ENCODE results near the gene TXN2.

The TXN2 gene

DNA sequence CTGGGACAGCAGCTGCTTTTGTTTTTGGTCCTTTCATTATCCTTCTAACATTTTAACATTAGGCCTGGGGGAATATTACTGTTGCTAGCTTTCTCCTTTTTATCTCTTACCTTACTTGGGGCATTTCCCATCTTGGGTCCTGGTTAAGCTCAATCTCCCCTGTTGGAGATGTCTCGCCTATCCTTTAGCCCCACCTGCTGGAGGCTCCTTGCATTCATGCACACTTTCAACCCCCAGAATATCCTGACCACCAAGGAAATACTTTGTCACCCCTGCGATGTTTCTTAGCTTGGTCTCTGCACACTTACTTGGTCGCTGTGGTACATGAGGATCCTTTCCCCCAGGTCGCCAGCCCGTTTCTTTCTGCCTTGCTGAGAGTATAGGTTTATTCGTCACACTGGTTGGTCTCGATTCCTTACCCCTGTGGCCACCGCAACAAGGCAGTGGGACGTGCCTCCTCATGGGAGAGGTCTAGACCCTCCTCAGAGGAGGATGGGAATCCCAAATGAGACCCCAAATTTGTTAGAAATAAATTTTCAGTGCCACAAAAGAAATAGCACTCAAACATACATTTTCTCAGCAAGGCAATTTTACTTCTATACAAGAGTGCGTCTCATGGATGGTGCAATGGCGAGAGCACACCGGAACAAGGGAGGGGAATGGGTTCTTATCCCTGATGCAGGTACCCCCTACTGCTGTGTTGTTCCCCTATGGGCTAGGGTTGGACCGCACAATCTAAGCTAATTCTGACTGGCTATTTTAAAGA lies 5.4 kb upstream of the TXN2 start:
- DNase-seq (ENCODE audit: low read depth in 2 of 2): no peak

DNA sequence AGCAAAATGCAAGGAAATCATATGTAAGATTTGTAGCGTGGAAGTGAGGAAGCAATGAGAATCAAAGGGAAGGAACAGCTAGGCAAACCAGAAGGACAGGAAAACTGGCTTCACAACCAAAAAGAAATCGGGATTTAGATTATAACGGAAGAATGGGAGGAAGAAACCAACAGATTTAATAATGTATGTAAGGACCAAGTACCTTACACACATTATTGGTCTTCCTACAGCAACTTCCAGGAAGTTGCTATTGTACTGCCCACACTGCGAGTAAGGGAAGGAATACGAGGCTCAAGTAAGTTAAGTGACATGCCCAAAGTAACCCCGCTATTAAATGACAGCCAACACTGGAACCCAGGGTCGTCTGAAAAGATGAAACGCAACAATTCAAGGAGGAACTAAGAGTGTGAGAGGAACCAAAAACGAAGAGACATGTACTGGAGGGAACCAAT lies 473 bp downstream of the TXN2 start:
- no peak for DNase-seq (ENCODE audit: low read depth in 2 of 2)

DNA sequence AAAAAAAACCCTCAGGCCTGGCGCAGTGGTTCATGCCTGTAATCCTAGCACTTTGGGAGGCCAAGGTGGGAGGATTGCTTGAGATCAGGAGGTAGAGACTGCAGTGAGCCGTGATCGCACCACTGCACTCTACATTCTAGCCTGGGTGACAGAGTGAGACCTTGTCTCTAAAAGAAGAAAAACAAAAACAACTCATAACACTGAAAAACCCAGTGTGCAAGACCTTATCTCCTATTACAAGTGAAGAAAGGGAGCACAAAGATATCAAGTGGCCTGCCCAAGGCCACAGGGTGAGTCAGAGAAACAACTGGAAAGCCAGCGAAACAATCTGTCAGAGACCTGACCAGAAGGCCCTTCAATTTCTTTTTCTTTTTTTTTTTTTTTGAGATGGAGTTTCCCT lies 2.5 kb downstream of the TXN2 start:
- DNase-seq (ENCODE audit: low read depth in 2 of 2): no peak

DNA sequence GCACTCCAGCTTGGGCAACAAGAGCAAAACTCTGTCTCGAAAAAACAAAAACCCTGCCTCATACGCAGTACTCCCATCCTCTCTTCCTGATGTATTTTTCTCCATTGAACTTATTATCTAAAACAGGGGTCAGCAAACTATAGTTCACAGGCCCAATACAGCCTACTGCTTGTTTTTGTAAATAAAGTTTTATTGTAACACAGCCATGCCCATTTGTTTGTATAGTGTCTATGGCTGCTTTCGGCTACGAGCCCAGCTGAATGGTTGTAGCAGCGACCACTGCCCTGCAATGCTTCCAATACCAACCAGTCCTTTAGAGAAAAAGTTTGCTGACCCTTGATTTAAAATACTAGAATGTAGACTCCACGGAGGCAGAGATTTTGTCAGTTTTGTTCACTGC lies 6.1 kb downstream of the TXN2 start:
- DNase-seq (ENCODE audit: low read depth in 2 of 2): no peak

DNA sequence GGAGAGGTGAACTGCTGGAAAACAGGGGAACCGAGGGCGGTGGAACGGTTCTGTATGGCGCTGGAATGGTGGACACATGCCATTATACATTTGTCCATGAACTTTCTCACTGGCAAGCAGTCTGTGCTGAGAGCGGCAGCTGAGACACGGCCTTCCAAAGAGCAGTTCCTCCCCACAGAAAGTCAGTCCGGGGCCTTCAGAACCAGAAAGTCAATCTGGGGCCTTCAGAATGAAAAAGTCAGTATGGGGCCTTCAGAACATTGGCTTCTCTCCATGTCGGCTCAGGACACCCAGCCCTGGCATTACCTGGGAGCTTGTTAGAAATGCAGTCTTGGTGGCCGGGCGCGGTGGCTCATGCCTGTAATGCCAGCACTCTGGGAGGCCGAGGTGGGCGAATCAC lies 8.8 kb downstream of the TXN2 start:
- DNase-seq (ENCODE audit: low read depth in 2 of 2): no peak

DNA sequence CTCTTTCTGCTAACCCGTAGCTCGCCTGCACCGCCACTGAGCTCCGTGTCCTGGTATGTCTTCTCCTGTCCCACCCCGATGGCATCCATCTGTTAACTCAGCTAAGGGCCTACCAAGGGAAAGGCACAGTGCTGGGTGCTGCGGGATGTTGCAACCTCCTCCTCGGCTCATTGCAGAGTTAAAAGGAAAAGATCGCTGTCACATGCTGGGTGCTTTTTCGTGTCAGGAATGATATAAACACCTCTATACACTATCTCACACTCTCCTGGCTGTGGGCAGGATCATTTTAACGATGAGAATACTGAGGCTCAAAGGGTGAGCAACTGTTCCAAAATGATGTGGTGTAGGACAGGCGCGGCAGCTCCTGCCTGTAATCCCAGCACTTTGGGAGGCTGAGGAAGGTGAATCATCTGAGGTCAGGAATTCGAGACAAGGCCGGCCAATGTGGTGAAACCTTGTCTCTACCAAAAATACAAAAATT lies 10.1 kb downstream of the TXN2 start:
- DNase-seq (ENCODE audit: low read depth in 2 of 2): no peak

DNA sequence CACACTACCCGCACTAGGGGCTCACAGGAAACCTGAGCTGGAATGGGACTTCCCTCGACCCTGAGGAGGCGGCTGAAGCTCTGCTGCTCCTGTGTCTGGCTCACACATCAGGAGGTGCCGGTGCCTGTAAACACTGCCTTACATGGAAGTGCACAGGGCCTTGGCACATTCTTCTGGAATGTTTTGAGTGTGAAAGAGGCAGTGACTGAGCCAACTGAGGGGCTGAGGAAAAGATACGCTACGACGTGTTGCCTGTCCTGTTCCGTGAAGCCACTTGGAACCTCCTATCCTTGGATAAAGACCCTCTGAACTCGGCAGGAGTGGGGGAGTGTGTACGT lies 10.5 kb downstream of the TXN2 start:
- no peak for DNase-seq (ENCODE audit: low read depth in 2 of 2)

DNA sequence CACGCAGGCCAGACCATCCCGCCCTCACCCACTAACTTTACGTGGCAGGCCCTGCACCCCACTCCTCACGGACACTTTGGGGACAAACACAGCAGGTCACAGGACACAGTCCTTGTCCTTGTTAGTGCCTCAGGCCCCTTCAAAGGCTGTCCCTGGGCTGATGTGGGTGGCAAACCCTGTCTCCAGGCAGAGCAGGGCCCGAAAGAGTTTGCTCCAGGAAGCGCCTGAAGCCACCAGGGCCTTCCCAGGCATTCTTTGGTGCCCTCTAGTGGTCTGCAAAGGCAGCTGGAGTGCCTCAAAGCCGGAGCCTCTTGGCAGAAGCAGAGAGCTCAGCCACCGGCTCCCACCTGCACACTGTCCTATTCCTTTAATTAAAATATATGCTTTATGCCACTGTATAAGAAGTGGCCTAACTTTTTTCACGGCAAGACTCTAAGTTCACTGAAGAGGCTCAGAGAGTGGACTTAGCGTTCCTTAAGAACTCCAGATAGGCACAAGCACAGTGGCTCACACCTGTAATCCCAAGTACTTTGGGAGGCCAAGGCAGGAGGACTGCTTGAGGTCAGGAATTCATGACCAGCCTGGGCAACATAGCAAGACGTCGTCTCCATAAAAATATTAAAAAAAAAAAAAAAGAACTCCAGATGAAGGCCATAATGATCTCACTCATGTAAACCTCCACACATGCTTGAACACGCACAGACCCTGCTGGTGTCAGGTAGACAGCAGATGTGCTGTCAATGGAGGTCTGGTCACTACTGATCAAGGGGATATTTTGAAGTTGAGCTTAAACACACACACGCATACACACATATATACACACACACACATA lies 11.1 kb downstream of the TXN2 start:
- DNase-seq (ENCODE audit: low read depth in 2 of 2): peak; percentile 71

DNA sequence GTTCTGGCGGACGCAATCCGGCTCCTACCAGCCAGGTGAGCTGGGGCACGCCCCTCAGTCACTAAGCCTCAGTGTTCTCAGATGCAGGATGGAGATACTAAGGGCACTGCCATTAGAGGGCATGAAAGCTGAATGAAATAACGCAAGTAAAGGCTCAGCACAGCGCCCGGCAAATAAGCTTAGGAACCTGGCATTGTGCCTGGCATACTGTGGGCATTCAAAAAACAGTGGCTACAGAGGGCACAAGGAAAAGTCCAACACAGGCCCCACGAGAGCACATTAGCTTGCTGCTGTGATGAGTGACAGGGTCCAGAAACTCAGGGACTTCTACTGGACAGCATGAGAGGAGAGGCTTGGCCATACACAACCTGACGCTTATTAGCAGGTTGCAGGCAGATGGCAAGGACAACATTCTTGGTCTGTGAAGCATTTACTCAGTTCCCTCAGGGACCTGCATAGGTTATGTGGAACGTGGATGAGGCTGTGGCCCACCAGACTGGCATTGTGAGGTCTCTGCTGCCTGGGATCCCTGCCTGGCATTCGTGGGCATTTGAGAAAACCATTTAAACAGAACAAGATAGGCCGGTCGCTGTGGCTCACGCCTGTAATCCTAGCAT lies 12.2 kb downstream of the TXN2 start:
- no peak for DNase-seq (ENCODE audit: low read depth in 2 of 2)

DNA sequence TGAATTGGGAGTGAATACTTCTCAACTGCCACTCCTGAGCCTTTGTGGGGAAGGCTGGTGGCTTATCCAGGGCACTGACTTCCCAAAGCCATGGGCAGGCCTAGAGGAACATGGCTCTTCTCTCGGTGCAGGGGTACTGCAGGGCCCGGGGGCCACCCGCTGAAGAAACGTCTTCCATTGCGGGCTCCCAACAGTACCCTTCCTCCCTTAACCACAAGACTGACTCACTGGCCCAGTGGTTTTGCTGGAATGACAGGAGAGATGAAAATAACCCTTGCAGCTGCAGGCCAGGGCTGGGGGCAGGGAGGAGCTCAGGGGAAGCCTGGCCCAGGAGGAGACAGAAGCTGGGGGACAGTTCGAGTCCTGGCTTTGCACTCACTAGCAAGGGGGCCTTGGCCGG lies 13.5 kb downstream of the TXN2 start:
- DNase-seq (ENCODE audit: low read depth in 2 of 2): peak; percentile 94

DNA sequence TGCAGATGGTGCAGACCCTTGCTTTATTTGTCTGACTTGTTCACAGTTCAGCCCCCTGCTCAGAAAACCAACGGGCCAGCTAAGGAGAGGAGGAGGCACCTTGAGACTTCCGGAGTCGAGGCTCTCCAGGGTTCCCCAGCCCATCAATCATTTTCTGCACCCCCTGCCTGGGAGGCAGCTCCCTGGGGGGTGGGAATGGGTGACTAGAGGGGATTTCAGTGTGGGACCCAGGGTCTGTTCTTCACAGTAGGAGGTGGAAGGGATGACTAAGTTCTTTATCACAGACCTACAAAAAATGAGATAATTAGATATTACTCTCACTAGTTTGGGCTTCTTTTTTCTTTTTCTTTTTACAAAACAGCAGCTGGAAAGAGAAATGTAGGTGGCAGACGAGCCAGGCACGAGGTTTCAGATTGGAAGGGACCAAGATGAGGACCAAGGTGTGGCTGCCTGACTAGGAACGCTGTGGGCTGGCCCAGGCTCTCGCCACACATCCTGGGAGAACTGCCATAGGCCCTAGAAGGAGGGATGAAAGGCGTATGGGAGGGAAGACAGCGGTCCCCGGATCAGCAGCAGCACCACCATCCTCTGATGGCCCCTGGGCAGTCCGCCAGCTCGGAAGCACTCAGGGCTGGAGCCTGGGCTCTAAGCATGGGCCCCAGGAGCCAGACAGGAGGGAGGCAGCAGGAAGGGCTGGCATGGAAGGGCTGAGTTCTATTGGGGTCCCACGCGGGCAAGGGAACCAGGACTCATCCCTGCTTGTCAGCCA lies 14.2 kb downstream of the TXN2 start:
- peak in 1 of 2 experiments; percentile 56 for DNase-seq (ENCODE audit: low read depth in 2 of 2)

DNA sequence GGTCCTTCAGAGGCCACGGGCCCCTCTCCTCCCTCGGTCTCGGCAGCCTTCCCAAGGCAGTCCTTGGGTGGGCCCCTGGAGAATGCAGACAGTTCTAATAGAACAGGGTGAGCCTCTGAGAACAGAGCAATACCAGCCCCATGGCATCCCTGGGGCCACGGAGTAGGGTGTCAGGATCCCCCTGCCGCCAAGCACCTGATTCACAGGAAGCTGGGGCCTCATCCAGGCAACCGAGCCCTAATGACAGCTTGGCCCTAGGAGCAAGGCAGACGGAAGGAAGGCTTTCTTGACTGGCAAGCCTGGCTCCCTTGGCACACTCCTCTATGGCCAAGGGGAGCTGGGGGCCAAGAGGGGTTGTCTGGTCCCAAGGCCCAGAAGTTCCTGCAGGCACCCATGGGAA lies 15.2 kb downstream of the TXN2 start:
- no peak for DNase-seq (ENCODE audit: low read depth in 2 of 2)

DNA sequence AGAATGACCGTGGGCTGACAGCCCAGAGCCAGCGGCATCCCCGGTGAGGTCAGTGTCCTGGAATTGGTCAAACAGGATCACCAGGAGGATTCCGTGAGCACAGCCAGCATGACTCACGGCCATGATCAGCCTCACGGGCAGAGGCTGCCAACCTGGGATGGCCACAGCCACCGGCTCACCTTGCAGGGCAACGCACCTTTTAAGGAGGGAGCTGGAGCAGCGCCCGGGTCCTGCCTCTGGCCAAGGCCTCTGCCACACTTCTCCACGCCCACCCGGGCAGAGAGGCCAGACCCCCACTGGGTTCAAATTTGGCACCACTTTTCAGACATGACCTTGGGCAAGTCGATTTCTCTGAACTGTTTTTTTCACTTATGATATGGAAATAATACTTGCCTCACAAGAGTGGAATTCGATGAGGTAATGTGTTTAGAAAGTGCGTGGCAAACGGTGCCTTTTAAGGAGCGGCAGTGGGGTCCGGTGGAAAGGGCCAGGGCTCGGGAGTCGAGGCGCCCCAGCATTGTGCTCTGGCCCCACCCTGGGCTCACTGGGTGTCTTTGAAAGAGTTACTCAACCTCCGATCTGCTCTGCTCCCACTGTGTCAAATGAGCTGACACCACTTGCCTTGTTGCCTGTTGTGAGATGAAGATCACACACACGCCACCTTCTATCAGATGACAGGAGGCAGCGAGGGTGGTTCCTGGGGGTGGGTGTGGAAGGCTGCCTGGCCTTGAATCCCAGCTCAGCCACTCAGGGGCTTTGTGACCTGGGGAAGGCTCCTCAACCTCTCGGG lies 16.0 kb downstream of the TXN2 start:
- DNase-seq (ENCODE audit: low read depth in 2 of 2): peak; percentile 73 to 74

DNA sequence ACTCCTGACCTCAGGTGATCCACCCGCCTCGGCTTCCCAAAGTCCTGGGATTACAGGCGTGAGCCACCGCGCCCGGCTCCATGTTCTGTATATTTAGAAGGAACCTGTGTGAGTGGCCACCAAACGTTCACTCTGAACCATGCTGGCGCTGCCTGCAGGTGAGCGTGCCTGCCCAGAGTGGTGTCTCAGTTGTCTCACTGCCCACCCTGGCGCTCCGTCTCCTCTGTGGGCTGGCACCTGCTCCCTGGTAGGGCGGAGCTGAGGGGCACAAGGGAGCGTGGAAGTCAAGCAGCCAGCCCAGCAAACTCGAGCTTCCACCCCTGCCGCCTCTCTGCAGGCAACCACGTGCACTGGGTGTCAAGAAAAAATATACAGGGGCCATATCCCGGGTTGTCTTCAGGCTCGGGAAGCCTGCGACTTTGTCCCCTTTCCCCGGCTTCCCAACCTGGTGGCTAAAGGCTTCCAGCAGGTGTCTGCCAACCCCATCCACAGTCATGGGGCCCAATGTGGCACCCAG lies 16.7 kb downstream of the TXN2 start:
- DNase-seq (ENCODE audit: low read depth in 2 of 2): no peak

DNA sequence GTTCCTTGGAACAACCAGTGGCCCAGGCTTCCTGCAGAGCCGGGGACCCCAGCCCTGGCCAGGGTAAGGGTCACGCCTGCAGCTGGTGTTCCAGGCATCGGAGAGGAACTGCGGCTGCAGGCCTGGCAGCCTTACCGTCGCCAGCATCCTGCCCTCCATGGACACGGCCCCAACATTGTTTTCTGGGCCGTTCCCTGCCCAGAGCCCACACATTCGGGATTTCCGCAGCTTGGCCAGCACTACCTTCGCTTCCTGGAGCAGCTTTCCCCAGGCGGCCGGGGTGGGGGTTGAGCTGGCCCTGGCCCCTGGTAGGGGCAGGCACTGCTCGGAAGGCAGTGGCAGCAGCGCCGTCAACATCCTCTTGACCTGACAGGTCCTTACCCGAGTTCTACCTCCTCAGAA lies 17.7 kb downstream of the TXN2 start:
- no peak for DNase-seq (ENCODE audit: low read depth in 2 of 2)

DNA sequence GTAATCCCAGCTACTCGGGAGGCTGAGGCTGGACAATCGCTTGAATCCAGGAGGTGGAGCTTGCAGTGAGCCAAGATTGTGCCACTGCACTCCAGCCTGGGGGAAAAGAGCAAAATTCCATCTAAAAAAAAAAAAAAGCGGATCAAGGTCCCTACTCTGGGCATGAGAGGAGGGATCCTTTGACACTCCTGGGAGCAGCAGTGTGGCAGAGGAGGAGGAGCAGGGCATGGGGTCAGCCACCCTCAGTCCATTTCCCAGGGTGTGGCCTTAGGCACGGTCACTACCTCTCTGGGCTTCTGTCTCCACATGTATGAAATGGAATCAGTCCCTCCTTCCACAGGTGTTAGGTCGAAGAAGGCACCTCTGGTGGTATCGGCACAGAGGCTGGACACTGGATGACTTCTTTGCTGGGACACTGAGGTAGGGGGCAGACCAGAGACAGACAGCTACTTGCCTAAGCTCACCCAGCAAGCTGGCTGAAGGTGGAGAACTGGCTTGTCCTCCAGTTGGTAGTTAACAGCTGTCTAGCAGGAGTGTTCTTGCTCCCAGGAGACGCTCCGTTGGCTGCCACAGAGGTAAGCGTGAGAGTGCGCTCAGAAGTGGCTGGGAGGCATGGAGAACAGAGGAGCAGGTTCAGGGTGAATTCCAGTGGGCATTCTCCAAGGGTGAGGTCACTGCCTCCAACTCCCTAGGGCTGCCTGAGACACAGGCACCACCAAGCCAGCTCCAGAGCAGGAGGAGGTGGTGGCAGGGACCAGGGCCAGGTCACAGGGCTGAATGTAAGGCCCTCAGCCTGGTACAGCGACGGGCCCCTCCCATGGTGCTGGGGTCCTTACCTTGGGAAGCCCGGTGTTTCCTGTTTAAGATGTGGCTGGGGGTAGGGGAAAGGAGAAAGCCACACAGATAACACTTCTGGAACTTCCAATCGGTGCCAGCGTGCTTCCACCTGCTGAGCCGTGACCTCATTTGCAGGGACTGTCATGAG lies 19.5 kb downstream of the TXN2 start:
- DNase-seq (ENCODE audit: low read depth in 2 of 2): peak; percentile 81 to 83

DNA sequence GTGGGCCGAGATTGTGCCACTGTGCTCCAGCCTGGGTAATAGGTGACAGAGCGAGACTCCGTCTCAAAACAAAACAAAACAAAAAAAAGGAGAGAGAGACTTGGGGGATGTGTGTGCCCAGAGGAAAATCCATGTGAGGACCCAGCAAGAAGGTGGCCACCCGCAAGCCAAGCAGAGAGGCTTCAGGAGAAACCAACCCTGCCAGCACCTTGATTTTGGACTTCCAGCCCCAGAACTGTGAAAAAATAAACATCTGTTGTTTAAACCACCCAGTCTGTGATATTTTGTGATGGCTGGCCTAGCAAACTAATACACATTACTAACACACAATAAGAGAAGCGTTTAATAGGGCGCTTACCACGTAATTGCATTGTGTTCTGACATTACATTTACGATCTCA lies 21.2 kb downstream of the TXN2 start:
- DNase-seq (ENCODE audit: low read depth in 2 of 2): no peak

DNA sequence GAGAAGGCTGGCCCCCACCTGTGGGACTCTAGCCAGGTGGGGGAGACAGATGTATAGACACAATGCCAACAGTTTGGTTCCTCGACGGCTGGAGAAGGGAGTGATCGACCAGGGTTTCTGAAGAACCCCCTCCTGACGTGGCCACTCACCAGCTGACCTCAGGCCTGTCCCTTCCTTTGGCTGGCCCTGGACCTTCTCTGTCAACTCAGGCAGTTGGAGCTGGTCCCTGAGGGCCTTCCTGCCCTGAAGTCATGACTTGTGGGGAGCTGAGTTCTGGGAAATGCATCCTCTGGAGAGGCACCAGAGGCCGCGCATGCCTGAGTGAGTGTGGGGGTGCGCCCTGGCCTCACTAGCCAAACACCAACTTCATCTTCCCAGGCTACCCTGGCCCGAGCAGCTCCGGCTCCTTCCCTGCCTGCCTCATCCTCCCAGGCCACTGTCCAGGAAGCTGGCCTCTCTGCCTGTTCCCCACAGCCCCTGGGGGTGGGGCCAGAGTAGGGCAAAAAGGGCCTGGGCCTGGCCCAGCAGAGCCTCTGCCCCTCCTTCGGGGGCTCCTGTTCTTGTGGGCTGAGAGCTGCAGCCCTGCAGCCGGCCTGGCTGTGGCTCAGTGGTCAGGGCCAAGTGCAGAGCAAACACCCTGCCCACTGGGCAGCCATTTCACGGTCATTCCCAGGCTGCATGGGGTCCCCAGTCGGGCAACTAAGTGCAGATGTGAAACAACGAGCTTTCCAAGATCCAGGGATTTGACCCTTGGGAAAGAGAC lies 23.6 kb downstream of the TXN2 start:
- DNase-seq (ENCODE audit: low read depth in 2 of 2): no peak

DNA sequence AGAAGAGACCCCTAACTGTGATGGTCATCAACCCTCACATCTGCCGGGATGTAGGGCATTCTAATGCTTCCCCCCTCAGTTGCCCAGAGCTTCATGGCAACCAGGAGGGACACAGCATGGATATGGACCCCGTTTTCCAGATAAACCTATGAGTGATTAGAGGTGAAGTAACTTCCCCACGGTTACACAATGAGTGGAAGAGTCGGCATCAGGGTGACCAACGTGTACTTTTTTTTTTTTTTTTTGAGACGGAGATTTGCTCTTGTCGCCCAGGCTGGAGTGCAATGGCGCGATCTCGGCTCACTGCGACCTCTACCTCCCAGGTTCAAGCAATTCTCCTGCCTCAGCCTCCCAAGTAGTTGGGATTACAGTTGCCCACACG lies 25.0 kb downstream of the TXN2 start:
- DNase-seq (ENCODE audit: low read depth in 2 of 2): no peak

Measured in fibroblast of skin of left quadriceps (primary cell).